ENCODE measurements around the gene TAS2R50. TPM values are rescaled to one million over a fixed set of nuclear protein-coding genes. Genes with fewer than 3 reads are reported as not detected.
A peak's percentile ranks its signal among the peaks of the same experiment; 100 is the strongest.

Gene TAS2R50
- total RNA-seq, 1 experiment from 2014 or later: 0.18 TPM

- no peaks in the 10 kb centered on the region for H3K9me3 ChIP-seq (ENCODE audit: control insufficient read depth, insufficient read depth, low read depth, low read length)
- ATAC-seq (no peak), DNase-seq (ENCODE audit: low read depth, low spot score) (no peak)
- no peak overlapping the region for H3K27ac ChIP-seq (ENCODE audit: low read length)
- H3K27me3 ChIP-seq (ENCODE audit: control insufficient read depth, insufficient read depth, low read length): no peaks in the 10 kb centered on the region
- ChIA-PET CTCF (interaction anchor here (0.6 kb wide), 1 partner anchor 605 kb away, joined by 3 read pairs; no protein-coding TSS in a partner anchor), POLR2A (no interaction called here)
- H3K4me3 ChIP-seq (ENCODE audit: low read depth in 2 of 2, low read length in 2 of 2): no peak overlapping the region
- H3K36me3 ChIP-seq (ENCODE audit: control insufficient read depth, insufficient read depth, low read length): no peaks in the 10 kb centered on the region
- intact Hi-C loops (cut with micrococcal nuclease; ENCODE audit: unreplicated experiment): no loop called here
- in situ Hi-C loops (cut with HindIII; ENCODE audit: low pct_unique_long_range_greater_than_20kb, low sequenced_read_pairs): no loop called here
- H3K4me1 ChIP-seq (ENCODE audit: control insufficient read depth, insufficient read depth, low read length): no peaks in the 10 kb centered on the region
- no TSS peak for BruUV-seq (replicated peaks)
- TF ChIP-seq REST (IDR thresholded peaks at IDR 0.05; ENCODE audit: insufficient read depth in 1 of 2, low read depth in 2 of 2, low read length in 1 of 2) (no peak), POLR2AphosphoS5 (IDR thresholded peaks at IDR 0.05; ENCODE audit: low read depth, low read length) (no peak), SIN3A (IDR thresholded peaks at IDR 0.05; ENCODE audit: borderline replicate concordance, insufficient read depth, low read depth, low read length) (no peak), TCF7L2 (IDR thresholded peaks at IDR 0.05; ENCODE audit: low read depth, low read length) (no peak), CTCF (IDR thresholded peaks at IDR 0.05) (no peak)
Measured at GRCh38 chr12:10943167-10943566, 43.5 kb downstream of the TAS2R50 start.

- Histone ChIP-seq H3K36me3 (ENCODE audit: control insufficient read depth, insufficient read depth, low read length) (no peaks in the 10 kb centered on the region), H3K4me1 (ENCODE audit: control insufficient read depth, insufficient read depth, low read length) (no peaks in the 10 kb centered on the region), H3K27ac (ENCODE audit: low read length) (no peak overlapping the region), H3K4me3 (ENCODE audit: low read depth in 2 of 2, low read length in 2 of 2) (no peak overlapping the region), H3K9me3 (ENCODE audit: control insufficient read depth, insufficient read depth, low read depth, low read length) (no peaks in the 10 kb centered on the region), H3K27me3 (ENCODE audit: control insufficient read depth, insufficient read depth, low read length) (no peaks in the 10 kb centered on the region)
- ChIA-PET CTCF (no interaction called here), POLR2A (no interaction called here)
- DNase-seq (ENCODE audit: low read depth, low spot score) (no peak), ATAC-seq (peak; percentile 42; the same call in 1 of the 2 replicates)
- in situ Hi-C loops (cut with HindIII; ENCODE audit: low pct_unique_long_range_greater_than_20kb, low sequenced_read_pairs) (no loop called here), intact Hi-C loops (cut with micrococcal nuclease; ENCODE audit: unreplicated experiment) (no loop called here)
- BruUV-seq (replicated peaks): no TSS peak
- no peak for TF ChIP-seq TCF7L2 (IDR thresholded peaks at IDR 0.05; ENCODE audit: low read depth, low read length)
- TF ChIP-seq REST (IDR thresholded peaks at IDR 0.05; ENCODE audit: insufficient read depth in 1 of 2, low read depth in 2 of 2, low read length in 1 of 2): no peak
- no peak for TF ChIP-seq CTCF (IDR thresholded peaks at IDR 0.05)
- TF ChIP-seq POLR2AphosphoS5 (IDR thresholded peaks at IDR 0.05; ENCODE audit: low read depth, low read length): no peak
- TF ChIP-seq SIN3A (IDR thresholded peaks at IDR 0.05; ENCODE audit: borderline replicate concordance, insufficient read depth, low read depth, low read length): no peak
Measured at GRCh38 chr12:10941916-10942607, 44.6 kb downstream of the TAS2R50 start.
